HepG2 (cell line): ENCODE data around the gene MFSD8. TPM values are rescaled to one million over a fixed set of nuclear protein-coding genes. Genes with fewer than 3 reads are reported as not detected.
A peak's percentile ranks its signal among the peaks of the same experiment; 100 is the strongest.

Experiments
- ASH2L ChIP-seq: fragments of 300-600, 200-600 bp; sonication (generic); IDR thresholded peaks from 2 replicates; pipeline ENCODE4 v1.7.0; 2017; ENCODE audit warnings: low read depth, mild to moderate bottlenecking, moderate library complexity, mixed read lengths, low read length; ENCODE audit not compliant: insufficient read length
- CC2D1A ChIP-seq: sonication (generic); formaldehyde crosslinking; IDR thresholded peaks from 2 replicates; pipeline ENCODE4 v1.8.1; 2023; ENCODE audit warnings: mild to moderate bottlenecking, missing genetic modification reagents
- FOXO4 ChIP-seq: sonication (generic); formaldehyde crosslinking; conservative IDR thresholded peaks from 2 replicates; pipeline ENCODE4 v1.8.1; 2023; ENCODE audit warnings: missing genetic modification reagents
- HDAC2 ChIP-seq: sonication (generic); formaldehyde crosslinking; IDR thresholded peaks from 2 replicates; pipeline ENCODE4 v1.4.0; 2020; ENCODE audit warnings: missing genetic modification reagents
- HNRNPH1 ChIP-seq: fragments of 200-400 bp; formaldehyde crosslinking; optimal IDR thresholded peaks from 2 replicates; pipeline ENCODE3; 2017; ENCODE audit warnings: mild to moderate bottlenecking, low read depth, low read length
- KLF6 ChIP-seq: IDR thresholded peaks from 2 replicates; pipeline ENCODE4 v1.8.0; 2016; ENCODE audit warnings: missing biosample characterization, missing genetic modification reagents
- PRDM15 ChIP-seq: sonication (generic); formaldehyde crosslinking; IDR thresholded peaks from 2 replicates; pipeline ENCODE4 v1.4.0; 2020; ENCODE audit warnings: missing genetic modification reagents
- RFX5 ChIP-seq: IDR thresholded peaks from 2 replicates; pipeline ENCODE4 v1.6.1; 2011; ENCODE audit warnings: low read depth, low read length, improper control_type of control experiment
- SRSF1 ChIP-seq: fragments of 200-400 bp; formaldehyde crosslinking; optimal IDR thresholded peaks from 2 replicates; pipeline ENCODE3; 2017; ENCODE audit warnings: mild to moderate bottlenecking, low read depth, low read length, moderate library complexity
- UBTF ChIP-seq: sonication (generic); formaldehyde crosslinking; IDR thresholded peaks from 2 replicates; pipeline ENCODE4 v1.4.0; 2020; ENCODE audit warnings: mild to moderate bottlenecking, missing genetic modification reagents
- ZNF253 ChIP-seq: sonication (generic); formaldehyde crosslinking; IDR thresholded peaks from 2 replicates; pipeline ENCODE4 v1.8.0; 2022; ENCODE audit warnings: mild to moderate bottlenecking, missing genetic modification reagents, borderline replicate concordance
- ZNF292 ChIP-seq: sonication (generic); formaldehyde crosslinking; IDR thresholded peaks from 2 replicates; pipeline ENCODE4 v1.8.1; 2022; ENCODE audit warnings: mild to moderate bottlenecking, low read depth, missing genetic modification reagents, borderline replicate concordance
- ZNF432 ChIP-seq: sonication (generic); formaldehyde crosslinking; IDR thresholded peaks from 2 replicates; pipeline ENCODE4 v1.5.0; 2020; ENCODE audit warnings: missing genetic modification reagents, mild to moderate bottlenecking, borderline replicate concordance
- ZNF512B ChIP-seq: sonication (generic); formaldehyde crosslinking; IDR thresholded peaks from 2 replicates; pipeline ENCODE4 v1.5.1; 2020; ENCODE audit warnings: missing genetic modification reagents, mild to moderate bottlenecking, borderline replicate concordance
- ZNF672 ChIP-seq: sonication (generic); formaldehyde crosslinking; IDR thresholded peaks from 2 replicates; pipeline ENCODE4 v1.8.1; 2022; ENCODE audit warnings: missing genetic modification reagents
- polyA plus RNA-seq, 8 experiments: library from polyadenylated mRNA; depleted of rRNA in 3 of 8; stranded (reverse) in 7 of 8; unstranded in 1 of 8; fragments of >200 nt; fragmentation: Illumina TruSeq in 4 of 8; extraction: Trizol in 4 of 8; gene quantifications; 2 replicates each; pipeline versions ENCODE4 v1.2.1 to v1.2.3, GENCODE V29; 2011 to 2016; ENCODE audit warnings: low read depth in 4 of 8, missing spikeins in 1 of 8, mixed read lengths in 1 of 8; ENCODE audit not compliant: insufficient read depth in 1 of 8
- total RNA-seq, 5 experiments: library from RNA; depleted of rRNA; stranded (reverse); fragments of >200 nt; fragmentation: Illumina TruSeq; extraction: Trizol; gene quantifications; 2 replicates each; pipeline ENCODE4 v1.2.3, GENCODE V29; 2016; ENCODE audit warnings: low read depth in 1 of 5
- TF ChIP-seq, protein P1 (sequence below): IDR thresholded peaks from 2 replicates; pipeline ENCODE4 v1.6.1; 2018; ENCODE audit warnings: missing genetic modification reagents

MFSD8 gene
- total and polyA plus RNA-seq, 2 of the 13 experiments (the other 11 are each of a cell fraction or from before 2014, with no cell fraction given): 24.8 to 25.5 TPM

- TF ChIP-seq PRDM15: no peak
- TF ChIP-seq SRSF1: no peak
- TF ChIP-seq ZNF672 (CRISPR knock-in tag): no peak
- no peak for TF ChIP-seq HNRNPH1
- TF ChIP-seq ZNF432 (CRISPR knock-in tag): no peak
- TF ChIP-seq, protein P1, sequence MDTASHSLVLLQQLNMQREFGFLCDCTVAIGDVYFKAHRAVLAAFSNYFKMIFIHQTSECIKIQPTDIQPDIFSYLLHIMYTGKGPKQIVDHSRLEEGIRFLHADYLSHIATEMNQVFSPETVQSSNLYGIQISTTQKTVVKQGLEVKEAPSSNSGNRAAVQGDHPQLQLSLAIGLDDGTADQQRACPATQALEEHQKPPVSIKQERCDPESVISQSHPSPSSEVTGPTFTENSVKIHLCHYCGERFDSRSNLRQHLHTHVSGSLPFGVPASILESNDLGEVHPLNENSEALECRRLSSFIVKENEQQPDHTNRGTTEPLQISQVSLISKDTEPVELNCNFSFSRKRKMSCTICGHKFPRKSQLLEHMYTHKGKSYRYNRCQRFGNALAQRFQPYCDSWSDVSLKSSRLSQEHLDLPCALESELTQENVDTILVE (CRISPR knock-in tag): peak; percentile 74; the same call in 1 of the 2 replicates
- TF ChIP-seq ASH2L: peak; percentile 87
- no peak for TF ChIP-seq RFX5
- TF ChIP-seq ZNF292: peak; percentile 84
- peak; percentile 70 for TF ChIP-seq HDAC2 (CRISPR knock-in tag)
- 0 out of 2 replicates have a peak, but pooled peaks have one; percentile 52 for TF ChIP-seq KLF6 (CRISPR knock-in tag)
- TF ChIP-seq FOXO4 (CRISPR knock-in tag): no peak
- peak; percentile 93 for TF ChIP-seq UBTF
- TF ChIP-seq CC2D1A (CRISPR knock-in tag): 0 out of 2 replicates have a peak, but pooled peaks have one; percentile 28
- no peak for TF ChIP-seq ZNF253 (CRISPR knock-in tag)
- TF ChIP-seq ZNF512B (CRISPR knock-in tag): peak; percentile 64; the same call in 1 of the 2 replicates
Observed at GRCh38 chr4:127965062-127965802, at the start of gene MFSD8, which contains the start of gene ABHD18 (continued).
